Measurements from ENCODE around the gene SFR1.
A peak's percentile ranks its signal among the peaks of the same experiment; 100 is the strongest.
"Not testable (repeated sequence)": the region's sequence is repeated elsewhere in the genome, so short reads cannot be mapped to it uniquely, and the experiment has no call there.

Gene SFR1

DNA sequence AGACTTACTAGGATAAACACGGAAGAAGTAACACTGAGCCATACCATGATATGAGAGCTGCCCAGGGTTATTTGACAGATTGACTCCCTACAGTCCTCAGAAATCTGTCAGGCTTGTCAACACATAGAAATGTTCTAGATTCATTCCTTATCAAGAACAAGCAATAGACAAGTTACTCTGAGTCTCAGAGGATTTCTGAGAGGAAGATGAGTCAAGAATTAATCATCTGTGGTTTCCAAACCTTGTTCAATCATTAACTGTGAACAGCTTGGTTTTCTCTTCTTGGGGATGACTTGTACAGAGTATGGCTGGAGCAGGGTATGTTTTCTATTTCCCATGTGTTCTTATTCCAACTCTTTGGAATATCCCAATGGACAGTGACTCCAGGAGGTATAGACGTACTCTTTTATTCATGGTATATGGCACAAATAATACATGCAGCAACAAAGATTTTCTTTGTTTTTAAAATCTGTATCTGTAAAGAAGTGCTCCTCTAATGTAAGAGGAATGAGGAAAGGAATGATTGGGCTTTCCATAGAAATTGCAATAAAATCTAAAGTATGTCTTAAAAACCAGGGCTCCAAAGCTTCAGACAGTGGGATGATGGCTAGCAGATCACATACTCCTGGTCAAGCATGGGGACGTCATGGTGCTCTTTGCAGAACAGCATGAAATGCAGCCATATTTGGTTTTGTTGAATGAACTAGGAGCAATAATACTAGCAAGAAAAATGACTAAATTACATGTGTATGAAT, 11.9 kb upstream of the SFR1 start:
- no peak for DNase-seq

DNA sequence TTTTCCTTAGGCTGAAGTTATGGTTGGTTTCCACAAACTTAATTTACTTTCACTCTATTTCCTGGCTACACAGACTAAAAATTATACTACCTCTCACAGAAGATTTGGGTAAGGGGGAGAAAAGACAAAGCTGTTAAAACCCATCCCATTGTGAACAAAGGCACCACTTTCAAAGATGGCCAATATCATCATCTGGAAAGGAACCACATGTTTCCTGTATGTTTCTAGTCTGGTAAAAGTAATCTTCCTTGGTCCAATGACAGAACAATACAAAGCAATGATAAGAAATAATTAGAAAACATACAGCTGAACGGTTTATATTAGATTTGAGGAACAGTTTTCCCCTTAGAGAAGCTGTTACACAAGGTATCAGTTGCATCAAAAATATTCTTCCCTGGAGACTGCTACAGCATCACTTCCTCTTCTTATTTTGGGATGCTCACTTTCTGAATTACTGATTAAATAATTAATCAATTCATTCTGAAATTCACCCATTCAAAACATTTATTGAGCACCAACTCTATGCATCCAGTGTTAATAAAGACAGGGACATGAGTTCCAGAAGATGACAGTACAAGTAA, 8.5 kb upstream of the SFR1 start:
- no peak for DNase-seq

GRCh38 chr10:104117839-104118323, 4.1 kb upstream of the SFR1 start:
- no peak for DNase-seq

DNA sequence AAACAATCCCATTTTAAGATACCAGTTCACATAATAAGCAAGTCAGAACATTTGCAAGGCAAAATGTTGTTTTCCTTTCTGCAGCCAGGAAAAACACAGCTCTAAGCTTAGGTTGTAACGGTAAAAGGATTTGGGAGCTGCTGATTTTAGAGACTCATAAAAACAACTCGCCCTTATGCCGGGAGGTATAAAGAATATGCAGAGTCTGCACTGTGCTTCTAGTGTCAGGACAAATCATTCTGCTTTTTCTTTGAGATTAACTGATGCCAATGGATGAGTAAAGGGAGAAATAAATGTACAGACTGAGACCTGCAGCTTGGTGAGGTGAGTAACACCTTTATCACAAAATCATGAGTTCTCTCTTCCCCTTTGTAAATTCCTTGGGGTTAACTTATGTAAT, 2.0 kb upstream of the SFR1 start:
- DNase-seq, result no peak

- no peak for DNase-seq
These were observed 1.5 kb upstream of the SFR1 start for GRCh38 chr10:104120512-104120902.

DNA sequence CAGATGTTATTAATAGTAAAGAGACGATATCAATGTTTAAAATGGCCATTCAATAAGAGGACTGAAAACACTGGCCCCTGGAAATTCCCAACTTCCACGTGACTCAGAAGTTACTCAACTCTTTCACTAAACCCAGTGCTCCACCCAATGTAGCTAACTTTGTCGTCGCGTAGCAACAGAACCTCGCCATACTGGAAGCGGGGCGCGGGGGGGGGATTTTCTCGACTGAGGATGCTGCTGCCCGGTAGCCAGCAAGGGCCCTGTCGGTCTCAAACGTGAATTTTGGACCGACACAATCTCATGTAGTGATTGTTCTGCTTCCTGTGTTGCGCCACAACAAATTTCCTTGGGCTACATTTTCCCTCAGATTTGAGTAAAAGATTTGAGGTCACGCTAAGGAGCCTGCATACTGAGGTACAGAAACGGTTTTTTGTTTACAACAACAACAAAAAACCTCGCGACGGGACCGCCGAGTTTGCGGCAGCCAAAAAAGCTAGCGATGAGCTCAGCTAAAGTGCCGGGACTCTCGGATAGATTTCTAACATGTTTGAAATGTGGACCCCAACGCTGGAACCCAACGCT, 977 bp upstream of the SFR1 start:
- DNase-seq, result peak; percentile 83

- DNase-seq, result no peak
These were observed 495 bp downstream of the SFR1 start for GRCh38 chr10:104122225-104123107.

GRCh38 chr10:104123397-104123796, 1.4 kb downstream of the SFR1 start:
- DNase-seq, result no peak

DNA sequence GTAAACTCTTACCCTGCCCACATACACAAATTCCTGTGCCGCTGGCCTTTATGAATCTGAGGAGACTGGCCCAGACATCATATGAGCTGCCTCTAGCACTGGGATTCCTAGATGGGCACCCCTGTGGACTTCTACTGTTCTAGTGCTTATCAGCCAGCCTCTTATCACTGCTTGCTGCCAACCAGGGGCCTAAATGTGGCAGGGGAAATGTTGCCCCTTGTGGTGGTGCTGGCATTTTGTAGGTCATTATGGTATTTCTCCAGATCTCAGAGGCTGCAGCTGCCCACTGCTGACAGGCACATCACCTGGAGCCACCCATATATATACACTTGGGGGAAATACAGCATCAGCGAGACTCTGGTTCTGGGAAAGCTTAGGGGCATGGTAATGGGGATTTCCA, 5.4 kb downstream of the SFR1 start:
- no peak for DNase-seq

GRCh38 chr10:104128214-104128613, 6.2 kb downstream of the SFR1 start:
- no peak for DNase-seq

- DNase-seq, result no peak
These were observed 8.1 kb downstream of the SFR1 start for GRCh38 chr10:104130041-104130440.

GRCh38 chr10:104138131-104138530, 16.2 kb downstream of the SFR1 start:
- no peak for DNase-seq

GRCh38 chr10:104139221-104139620, 17.2 kb downstream of the SFR1 start:
- no peak for DNase-seq

DNA sequence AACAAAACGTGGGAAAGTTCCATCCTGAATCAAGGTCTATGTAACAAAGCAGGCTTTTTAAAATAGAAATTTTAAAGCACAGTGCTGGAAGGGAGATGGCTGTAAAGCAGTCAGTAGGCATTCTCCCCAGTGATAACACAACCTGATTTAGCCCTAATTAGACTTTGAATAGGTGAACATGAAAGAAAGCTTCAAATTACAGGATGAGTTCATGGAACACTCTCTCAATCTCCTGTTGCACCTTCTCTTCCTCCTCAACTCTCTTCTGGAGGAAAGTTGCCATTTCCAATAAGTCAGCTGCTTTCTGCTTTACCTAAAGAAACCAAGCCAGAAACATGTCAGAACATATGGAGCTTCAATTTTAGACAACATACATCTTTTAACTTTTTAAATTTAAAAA, 20.1 kb downstream of the SFR1 start:
- no peak for DNase-seq

DNA sequence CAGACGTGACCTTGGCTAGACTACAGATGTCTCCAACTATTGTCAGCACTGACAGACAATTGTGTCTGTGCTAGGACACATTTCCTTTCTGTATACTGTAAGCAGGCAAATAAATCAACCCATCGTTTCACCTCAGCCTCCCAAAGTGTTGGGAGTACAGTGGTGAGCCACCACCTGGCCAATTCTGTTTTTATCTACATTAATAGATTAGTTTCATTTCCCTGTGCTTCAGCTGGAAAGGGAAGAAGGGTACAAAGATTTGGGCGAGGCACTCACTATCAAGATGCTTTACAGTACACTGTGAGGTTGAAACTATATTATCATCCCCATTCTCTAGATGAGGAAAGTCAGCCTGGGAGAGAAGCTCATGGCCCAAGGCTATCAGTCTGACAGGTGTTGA, 21.9 kb downstream of the SFR1 start:
- DNase-seq, result no peak

DNA sequence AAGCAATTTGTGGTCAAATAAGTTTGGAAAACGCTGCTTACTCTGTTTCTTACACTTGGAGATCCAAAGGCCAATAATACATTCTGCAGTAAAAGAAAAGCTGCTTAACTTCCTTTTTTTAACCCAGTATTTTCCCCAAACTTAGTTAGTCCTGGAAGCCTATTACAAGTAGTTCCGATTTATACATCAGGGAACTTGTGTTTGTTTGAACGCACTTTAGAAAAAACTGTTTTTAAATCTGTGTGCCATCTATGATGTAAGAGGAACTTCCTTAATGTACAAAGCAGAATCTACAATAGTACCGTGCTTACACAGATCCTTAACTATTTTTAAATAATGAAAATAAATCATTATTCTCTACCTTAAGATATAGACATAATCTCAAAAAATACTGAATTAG, 23.0 kb downstream of the SFR1 start:
- no peak for DNase-seq

DNA sequence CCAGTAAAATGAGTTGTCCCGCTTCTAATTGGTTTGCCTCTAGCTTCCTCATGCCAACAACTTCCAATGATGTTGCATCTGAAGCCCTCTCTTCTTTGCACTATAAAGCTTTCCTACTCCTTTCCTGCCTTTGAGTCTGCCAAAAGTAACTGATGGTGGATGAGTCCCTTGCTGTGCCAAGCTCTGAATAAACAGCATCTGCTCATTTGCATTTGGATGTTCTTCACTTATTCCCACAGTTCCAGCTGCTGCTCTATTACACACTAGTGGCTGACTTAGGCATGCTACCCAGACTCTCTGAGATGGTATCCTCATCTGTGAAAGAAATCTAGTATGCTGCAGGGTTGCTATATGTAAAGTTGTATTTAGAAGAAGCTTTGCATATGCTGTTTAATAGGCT, 24.9 kb downstream of the SFR1 start:
- no peak for DNase-seq

GRCh38 chr10:104150139-104150538, 28.2 kb downstream of the SFR1 start:
- DNase-seq, result no peak

GRCh38 chr10:104151737-104152136, 29.8 kb downstream of the SFR1 start:
- DNase-seq, result no peak

- DNase-seq, result no peak
These were observed 33.6 kb downstream of the SFR1 start for GRCh38 chr10:104155591-104155990.

GRCh38 chr10:104170610-104171254, 48.8 kb downstream of the SFR1 start:
- no peak for DNase-seq

DNA sequence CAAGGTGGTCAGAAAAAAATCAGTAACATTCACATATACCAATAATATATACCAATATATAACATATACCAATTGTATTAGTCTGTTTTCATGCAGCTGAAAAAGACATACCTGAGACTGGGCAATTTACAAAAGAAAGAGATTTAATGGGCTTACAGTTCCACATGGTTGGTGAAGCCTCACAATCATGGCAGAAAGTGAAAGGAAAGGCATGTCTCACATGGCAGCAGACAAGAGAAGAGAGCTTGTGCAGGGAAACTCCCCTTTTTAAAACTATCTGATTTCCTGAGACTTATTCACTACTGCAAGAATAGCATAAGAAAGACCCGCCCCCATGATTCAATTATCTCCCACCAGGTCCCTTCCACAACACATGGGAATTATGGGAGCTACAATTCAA, 52.2 kb downstream of the SFR1 start:
- not testable (repeated sequence) for DNase-seq

Measured in activated CD8-positive, alpha-beta memory T cell treated with anti-CD3 and anti-CD28 coated beads for 24 hours (primary cell).